Activated naive CD4-positive, alpha-beta T cell treated with anti-CD3 and anti-CD28 coated beads, Interleukin-2, amount 10 ng/mL, durations not matched to agents 7 days and 5 days (primary cell): ENCODE data around the gene MBTD1.
"Not testable (repeated sequence)": the region's sequence is repeated elsewhere in the genome, so short reads cannot be mapped to it uniquely, and the experiment has no call there.

Experiments
- CTCF ChIA-PET: fragments of 350-600 bp; sonication (Branson Sonifier 250); formaldehyde crosslinking; loops from one replicate; lab custom pipeline; 2021; ENCODE audit warnings: antibody characterized with exemption; lab: Charles Lee
- DNase-seq: peaks from one replicate; pipeline ENCODE4 v3.0.0-alpha.2; 2020
- H3K27ac Mint-ChIP-seq: one replicate; pipeline ENCODE4 v1.8.0; 2021; ENCODE audit warnings: mild to moderate bottlenecking, moderate library complexity, mixed read lengths
- H3K27me3 Mint-ChIP-seq: one replicate; pipeline ENCODE4 v1.8.0; 2021; ENCODE audit warnings: mild to moderate bottlenecking, mixed read lengths
- H3K36me3 Mint-ChIP-seq: one replicate; pipeline ENCODE4 v1.8.0; 2021; ENCODE audit warnings: mixed read lengths
- H3K4me1 Mint-ChIP-seq: one replicate; pipeline ENCODE4 v1.8.0; 2021; ENCODE audit warnings: mixed read lengths
- H3K4me3 Mint-ChIP-seq: one replicate; pipeline ENCODE4 v1.8.0; 2021; ENCODE audit warnings: mild to moderate bottlenecking, moderate library complexity, mixed read lengths
- H3K9me3 Mint-ChIP-seq: one replicate; pipeline ENCODE4 v1.8.0; 2021; ENCODE audit warnings: mixed read lengths

MBTD1 gene

DNA sequence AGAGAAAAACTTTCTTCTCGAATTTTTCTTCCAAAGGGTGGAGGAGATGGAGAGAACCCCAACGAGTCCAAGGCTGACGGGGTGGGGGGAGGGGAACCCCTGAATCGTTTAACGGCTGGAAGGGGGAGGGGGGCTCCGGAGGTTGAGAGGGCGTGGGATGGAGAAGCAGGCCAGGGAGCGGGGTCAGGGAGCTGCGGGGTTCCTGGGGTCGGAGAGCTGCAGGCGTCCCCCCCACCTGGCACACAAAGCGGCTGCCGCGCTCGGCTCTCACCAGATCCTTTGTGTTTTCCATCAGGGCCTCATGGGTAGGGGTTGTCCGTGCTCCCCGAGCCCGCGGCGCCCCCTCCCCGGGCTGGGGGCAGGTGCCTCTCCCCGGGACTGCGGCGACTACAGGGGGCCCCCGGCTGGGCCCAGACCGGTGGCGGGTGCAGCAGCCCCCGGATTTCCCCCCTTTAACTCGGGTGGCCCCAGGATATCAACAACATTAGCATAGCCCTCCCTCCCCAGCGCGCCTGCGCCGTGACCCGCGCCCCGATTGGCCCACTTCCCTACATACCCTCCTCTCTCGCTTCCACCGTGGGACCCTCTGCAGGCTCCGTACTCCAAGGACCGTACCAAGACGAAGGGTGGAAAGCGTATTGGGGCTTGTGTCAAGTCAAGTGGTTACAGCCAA, at the start of gene MBTD1:
TSS of gene MBTD1 (minus strand) at position 486 of the 673 bp plus-strand sequence. CDS start 34,888 bp downstream, outside the sequence.
- peak within 1 kb of the TSS; percentile 97 for H3K27ac Mint-ChIP-seq
- no peaks in the 10 kb centered on the region for H3K27me3 Mint-ChIP-seq
- peak within 1 kb of the TSS; percentile 86 for H3K4me3 Mint-ChIP-seq
- DNase-seq, result peak; percentile 98
- CTCF ChIA-PET, result no interaction called here
- H3K9me3 Mint-ChIP-seq, result no peaks in the 10 kb centered on the region
- H3K36me3 Mint-ChIP-seq, result peaks cover 38% of the 10 kb centered on the region
- peaks cover 60% of the 10 kb centered on the region for H3K4me1 Mint-ChIP-seq

DNA sequence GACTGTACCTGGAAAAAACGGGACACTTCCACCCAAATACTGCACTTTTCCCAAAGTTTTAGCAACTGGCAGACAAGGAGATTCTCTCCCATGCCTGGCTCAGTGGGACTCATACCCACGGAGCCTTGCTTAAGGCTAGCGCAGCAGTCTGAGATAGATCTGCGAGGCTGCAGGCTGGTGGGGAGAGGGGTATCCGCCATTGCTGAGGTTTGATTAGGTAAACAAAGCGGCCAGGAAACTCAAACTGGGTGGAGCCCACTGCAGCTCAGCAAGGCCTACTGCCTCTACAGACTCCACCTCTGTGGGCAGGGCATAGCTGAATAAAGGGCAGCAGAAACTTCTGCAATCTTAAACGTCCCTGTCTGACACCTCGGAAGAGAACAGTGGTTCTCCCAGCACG, 45.3 kb upstream of the MBTD1 start:
- Mint-ChIP-seq H3K27me3 (peaks cover 10% of the 10 kb centered on the region), H3K9me3 (peaks cover 15% of the 10 kb centered on the region), H3K36me3 (peaks cover 1% of the 10 kb centered on the region), H3K4me3 (no peak overlapping the region), H3K4me1 (no peaks in the 10 kb centered on the region), H3K27ac (no peak overlapping the region)
- no peak for DNase-seq
- CTCF ChIA-PET, result no interaction called here

DNA sequence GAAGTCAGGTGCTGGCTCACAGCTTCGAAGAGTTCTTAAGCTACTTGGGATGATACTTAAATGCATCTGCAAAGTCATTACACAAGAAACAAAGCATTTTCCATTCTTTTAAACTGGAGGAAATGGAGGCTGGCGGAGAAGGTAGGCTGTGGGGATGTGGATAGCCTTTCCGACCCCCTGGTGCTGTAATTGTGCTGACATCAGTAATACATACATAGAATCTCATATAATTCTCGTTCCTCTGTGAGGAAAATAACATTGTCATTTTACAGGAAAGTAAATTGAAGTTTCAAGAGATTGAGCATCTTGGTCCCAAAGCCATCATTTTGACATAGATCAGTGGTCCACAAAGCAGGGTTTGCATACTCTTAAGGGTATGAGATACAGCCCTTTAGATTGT, 40.0 kb upstream of the MBTD1 start:
- Mint-ChIP-seq H3K27me3 (peaks cover 1% of the 10 kb centered on the region), H3K9me3 (peaks cover 1% of the 10 kb centered on the region), H3K4me3 (no peak overlapping the region), H3K36me3 (peaks cover 24% of the 10 kb centered on the region), H3K4me1 (no peaks in the 10 kb centered on the region), H3K27ac (no peak overlapping the region)
- CTCF ChIA-PET, result interaction anchor here (1.1 to 3.0 kb wide), 4 partner anchors 10 to 224 kb away, joined by 3 to 22 read pairs (median 4); no protein-coding TSS in a partner anchor
- DNase-seq, result no peak

DNA sequence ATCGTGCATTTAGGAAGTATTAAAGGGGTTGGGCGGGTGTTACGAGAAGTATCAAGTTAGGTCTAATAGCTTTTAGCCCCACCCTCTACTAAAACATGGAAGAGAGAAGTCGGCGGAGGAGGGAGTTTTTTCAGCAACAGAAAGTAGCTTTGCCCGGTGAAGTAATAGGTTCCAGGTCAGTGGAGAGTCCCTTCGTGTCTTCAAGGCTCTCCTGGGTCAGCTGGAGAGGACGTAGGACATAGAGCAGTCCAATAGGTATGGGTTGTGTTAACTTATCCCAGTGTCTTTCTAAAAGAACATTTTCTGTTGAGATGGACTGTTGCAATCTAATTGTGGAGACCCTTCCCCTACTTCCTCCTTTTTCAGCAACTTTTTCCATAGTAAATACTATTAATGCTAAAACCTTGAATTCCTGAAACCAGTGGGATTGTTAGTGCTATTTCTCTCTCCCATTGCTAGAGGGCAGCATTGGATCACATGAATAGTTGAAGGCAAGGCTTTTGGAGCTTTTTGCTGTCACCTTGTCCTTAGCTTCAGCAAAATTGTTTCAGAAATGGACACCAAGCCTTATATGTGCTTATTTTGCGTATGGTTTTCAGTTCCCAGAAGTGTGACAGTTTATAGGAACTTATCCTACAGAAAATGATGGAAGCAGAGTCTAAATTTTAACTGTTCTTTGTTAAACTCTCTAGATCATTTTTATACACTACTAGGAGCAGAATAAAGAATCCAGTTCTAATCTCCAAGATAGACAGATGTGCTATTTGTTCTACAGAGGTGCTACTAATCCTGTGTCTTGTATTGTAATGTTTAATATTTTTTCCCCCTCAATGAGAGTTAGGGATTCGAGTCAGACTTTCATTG, 38.9 kb upstream of the MBTD1 start:
- Mint-ChIP-seq H3K9me3 (no peaks in the 10 kb centered on the region), H3K4me3 (no peak overlapping the region), H3K36me3 (peaks cover 32% of the 10 kb centered on the region), H3K4me1 (no peaks in the 10 kb centered on the region), H3K27me3 (no peaks in the 10 kb centered on the region), H3K27ac (no peak overlapping the region)
- no peak for DNase-seq
- CTCF ChIA-PET, result interaction anchor here (0.9 to 3.0 kb wide), 11 partner anchors 9 to 342 kb away, joined by 3 to 22 read pairs (median 4); no protein-coding TSS in a partner anchor

DNA sequence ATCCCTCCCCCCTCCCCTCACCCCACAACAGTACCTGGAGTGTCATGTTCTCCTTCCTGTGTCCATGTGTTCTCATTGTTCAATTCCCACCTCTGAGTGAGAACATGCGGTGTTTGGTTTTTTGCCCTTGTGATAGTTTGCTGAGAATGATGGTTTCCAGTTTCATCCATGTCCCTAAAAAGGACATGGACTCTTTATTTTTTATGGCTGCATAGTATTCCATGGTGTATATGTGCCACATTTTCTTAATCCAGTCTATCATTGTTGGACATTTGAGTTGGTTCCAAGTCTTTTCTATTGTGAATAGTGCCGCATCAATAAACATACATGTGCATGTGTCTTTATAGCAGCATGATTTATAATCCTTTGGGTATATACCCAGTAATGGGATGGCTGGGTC, 34.5 kb upstream of the MBTD1 start:
- CTCF ChIA-PET, result not testable (repeated sequence)

DNA sequence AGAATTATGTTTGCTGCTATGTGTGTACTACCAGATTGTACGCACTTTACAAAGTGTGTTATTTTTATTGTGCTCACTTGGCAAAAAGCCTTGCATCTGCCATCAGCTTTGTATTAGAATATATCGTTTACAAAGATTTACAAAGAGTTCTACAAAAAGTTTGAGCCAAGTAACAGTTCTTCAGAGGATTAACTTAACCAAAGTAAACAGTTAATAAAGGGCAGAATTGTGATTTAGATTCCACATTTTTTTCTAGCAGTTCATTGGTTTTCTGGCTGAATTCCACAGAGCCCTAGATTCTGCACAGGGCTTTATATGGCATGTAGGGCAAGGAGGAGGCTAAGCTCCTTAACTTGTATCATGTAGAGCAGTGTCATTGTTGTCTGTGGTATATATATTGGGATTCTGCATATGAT, 29.9 kb upstream of the MBTD1 start:
- Mint-ChIP-seq H3K4me1 (peaks cover 4% of the 10 kb centered on the region), H3K27me3 (no peaks in the 10 kb centered on the region), H3K4me3 (no peak overlapping the region), H3K36me3 (peaks cover 53% of the 10 kb centered on the region), H3K9me3 (no peaks in the 10 kb centered on the region), H3K27ac (no peak overlapping the region)
- no peak for DNase-seq
- CTCF ChIA-PET, result interaction anchor here (0.6 to 1.2 kb wide), 2 partner anchors 9 to 82 kb away, joined by 3 to 4 read pairs; no protein-coding TSS in a partner anchor

More for the DNA sequence above, 34.5 kb upstream of the MBTD1 start:
- not testable (repeated sequence) for H3K27me3 Mint-ChIP-seq, H3K27ac Mint-ChIP-seq, H3K4me1 Mint-ChIP-seq, H3K4me3 Mint-ChIP-seq, DNase-seq, H3K9me3 Mint-ChIP-seq
- H3K36me3 Mint-ChIP-seq, result peaks cover 60% of the 10 kb centered on the region

DNA sequence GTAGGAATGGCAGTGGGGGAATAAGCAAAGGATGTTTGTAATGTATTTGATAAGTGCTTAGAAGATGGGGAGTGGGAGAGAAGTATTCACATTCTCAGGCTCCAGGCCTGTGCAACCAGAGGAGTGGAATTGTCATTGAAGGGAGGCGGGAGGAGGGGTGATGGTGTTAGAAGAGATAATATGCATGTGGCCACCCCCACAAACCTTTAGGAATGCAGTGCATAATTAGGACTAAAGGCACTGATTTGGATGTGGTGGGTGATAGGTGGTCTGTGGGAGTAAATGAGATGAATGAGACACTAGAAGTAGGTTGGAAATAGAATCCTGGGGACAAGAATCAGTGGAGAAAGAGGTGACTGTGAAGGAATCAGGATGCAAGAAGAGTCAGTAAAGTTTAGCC, 27.6 kb upstream of the MBTD1 start:
- peaks cover 4% of the 10 kb centered on the region for H3K4me1 Mint-ChIP-seq
- no peak overlapping the region for H3K27ac Mint-ChIP-seq
- peaks cover 41% of the 10 kb centered on the region for H3K36me3 Mint-ChIP-seq
- CTCF ChIA-PET, result interaction anchor here (4.9 kb wide), 1 partner anchor 11 kb away, joined by 22 read pairs; no protein-coding TSS in a partner anchor
- no peak overlapping the region for H3K4me3 Mint-ChIP-seq
- no peaks in the 10 kb centered on the region for H3K27me3 Mint-ChIP-seq
- no peak for DNase-seq
- no peaks in the 10 kb centered on the region for H3K9me3 Mint-ChIP-seq

DNA sequence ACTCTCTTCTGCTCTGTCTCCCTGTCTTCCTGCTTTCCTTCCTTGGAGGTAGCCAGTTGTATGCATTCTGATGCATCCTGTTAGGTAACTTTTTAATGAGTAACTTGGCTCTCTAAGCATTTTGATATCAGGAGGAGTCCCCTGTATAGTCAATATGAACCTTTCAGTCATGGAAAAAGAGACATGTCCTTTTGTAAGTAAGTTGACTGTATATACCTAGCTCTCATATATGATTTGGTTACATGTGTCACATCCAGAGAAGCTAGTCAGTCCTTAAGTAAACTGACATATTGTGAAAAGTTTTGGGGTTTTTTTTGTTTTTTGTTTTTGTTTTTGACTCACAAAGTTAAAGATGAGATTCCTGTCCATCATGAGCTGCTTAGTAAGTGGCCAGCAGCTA, 19.3 kb upstream of the MBTD1 start:
- Mint-ChIP-seq H3K36me3 (peaks cover 52% of the 10 kb centered on the region), H3K27me3 (no peaks in the 10 kb centered on the region), H3K9me3 (no peaks in the 10 kb centered on the region), H3K4me3 (no peak overlapping the region), H3K4me1 (no peaks in the 10 kb centered on the region), H3K27ac (no peak overlapping the region)
- DNase-seq, result no peak
- CTCF ChIA-PET, result no interaction called here

DNA sequence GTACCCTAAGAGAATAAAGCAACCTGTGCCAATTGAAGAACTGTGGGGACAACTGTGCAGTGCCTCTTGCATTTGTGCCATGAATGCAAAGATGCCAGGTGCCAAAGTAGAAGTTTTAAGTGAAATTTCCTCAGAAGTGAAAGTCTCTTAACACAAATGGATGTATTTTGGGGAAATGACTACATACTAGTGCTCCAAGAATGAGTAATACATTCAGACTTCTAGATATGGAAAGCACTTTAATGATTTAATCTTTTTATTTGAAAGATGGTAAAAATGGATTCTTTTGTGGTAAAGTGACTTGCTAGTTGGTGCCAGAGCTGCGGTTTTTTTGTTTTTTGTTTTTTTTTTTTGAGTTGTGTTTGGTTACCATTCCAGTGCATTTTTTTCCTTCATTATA, 15.5 kb upstream of the MBTD1 start:
- DNase-seq, result no peak
- H3K27me3 Mint-ChIP-seq, result no peaks in the 10 kb centered on the region
- H3K27ac Mint-ChIP-seq, result no peak overlapping the region
- H3K9me3 Mint-ChIP-seq, result no peaks in the 10 kb centered on the region
- H3K4me3 Mint-ChIP-seq, result no peak overlapping the region
- H3K36me3 Mint-ChIP-seq, result peaks cover 59% of the 10 kb centered on the region
- peaks cover 2% of the 10 kb centered on the region for H3K4me1 Mint-ChIP-seq
- CTCF ChIA-PET, result no interaction called here

DNA sequence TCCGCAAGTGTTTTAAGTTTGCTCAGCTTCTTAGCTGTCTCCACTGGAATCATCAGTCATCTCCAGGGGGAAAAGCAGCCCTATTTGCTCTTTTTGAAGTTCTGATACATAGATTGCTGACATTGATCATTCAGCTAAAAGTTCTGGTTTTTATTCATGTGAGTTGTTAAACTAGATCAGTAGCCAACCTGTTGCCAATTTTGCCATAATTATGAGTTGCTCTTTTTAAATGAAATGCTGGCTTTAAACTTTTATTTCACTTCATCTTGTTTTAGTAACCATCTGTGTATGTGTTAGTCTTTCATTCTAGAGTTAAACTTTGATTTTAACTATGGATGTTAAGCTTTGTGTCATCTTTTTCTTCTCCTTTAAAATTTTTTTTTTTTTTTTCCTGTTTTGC, 13.0 kb upstream of the MBTD1 start:
- no peak for DNase-seq
- H3K4me3 Mint-ChIP-seq, result no peak overlapping the region
- CTCF ChIA-PET, result interaction anchor here (1.1 kb wide), 1 partner anchor 26 kb away, joined by 4 read pairs; no protein-coding TSS in a partner anchor
- no peak overlapping the region for H3K27ac Mint-ChIP-seq
- H3K27me3 Mint-ChIP-seq, result no peaks in the 10 kb centered on the region
- H3K36me3 Mint-ChIP-seq, result peaks cover 57% of the 10 kb centered on the region
- peaks cover 6% of the 10 kb centered on the region for H3K4me1 Mint-ChIP-seq
- no peaks in the 10 kb centered on the region for H3K9me3 Mint-ChIP-seq

DNA sequence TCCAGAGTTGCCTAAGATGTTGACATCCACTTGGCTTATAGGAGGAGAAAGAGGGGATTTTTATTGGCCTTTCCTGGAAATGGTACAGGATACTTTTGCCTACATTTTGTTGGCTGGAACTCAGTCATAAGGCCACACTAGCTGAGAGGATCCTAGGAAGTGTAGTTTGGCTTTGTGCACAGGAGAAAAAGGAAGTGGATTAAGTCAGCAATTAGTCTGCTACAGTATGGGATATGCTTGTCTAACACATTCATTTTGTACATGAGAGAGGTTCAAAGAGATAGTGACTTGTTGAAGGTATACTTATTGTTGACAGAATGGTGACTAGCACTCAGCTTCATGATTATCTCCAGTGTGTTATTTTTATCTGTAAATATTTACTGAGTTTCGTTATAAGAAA, 10.8 kb upstream of the MBTD1 start:
- Mint-ChIP-seq H3K4me1 (peaks cover 9% of the 10 kb centered on the region), H3K36me3 (peaks cover 55% of the 10 kb centered on the region), H3K27ac (peak overlapping the region; percentile 1), H3K4me3 (no peak overlapping the region), H3K9me3 (no peaks in the 10 kb centered on the region), H3K27me3 (no peaks in the 10 kb centered on the region)
- DNase-seq, result no peak
- CTCF ChIA-PET, result no interaction called here

DNA sequence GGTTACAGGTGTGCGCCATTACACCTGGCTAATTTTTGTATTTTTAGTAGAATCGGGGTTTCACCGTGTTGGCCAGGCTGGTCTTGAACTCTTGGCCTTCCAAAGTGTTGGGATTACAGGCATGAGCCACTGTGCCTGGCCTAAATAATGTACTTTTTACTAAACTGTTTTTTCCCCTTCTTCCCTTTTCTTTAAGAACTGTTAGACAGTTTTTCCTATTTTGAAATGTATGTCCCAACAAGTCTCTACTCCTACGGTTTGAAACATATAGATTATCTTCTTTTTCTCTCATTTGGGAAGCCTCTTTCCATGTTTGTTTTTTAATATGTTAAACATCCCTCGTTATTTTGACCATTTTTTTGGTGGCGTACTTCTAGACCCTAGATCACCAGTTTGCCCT, 10.1 kb upstream of the MBTD1 start:
- CTCF ChIA-PET, result interaction anchor here (1.0 kb wide), 1 partner anchor 117 kb away, joined by 5 read pairs; the partner anchor contains the start of gene NME1
- Mint-ChIP-seq H3K27ac (peak overlapping the region; percentile 19), H3K36me3 (peaks cover 54% of the 10 kb centered on the region)

DNA sequence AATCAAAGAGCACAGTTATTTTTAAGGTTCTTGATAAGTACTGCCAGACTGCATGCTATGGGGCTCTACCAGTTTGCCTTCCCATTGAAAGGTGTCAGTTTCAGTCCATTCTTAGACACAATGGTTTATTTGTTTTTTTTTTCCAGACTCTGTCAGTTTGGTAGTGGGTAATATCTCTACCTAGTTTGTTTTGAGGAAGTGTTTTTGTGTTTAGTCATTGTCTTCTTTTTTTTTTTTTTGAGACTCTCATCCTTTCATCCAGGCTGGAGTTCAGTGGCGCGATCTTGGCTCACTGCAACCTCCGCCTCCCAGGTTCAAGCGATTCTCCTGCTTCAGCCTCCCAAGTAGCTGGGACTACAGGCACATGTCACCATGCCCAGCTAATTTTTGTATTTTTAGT, 4.6 kb upstream of the MBTD1 start:
- H3K9me3 Mint-ChIP-seq, CTCF ChIA-PET, H3K4me3 Mint-ChIP-seq, DNase-seq, H3K27me3 Mint-ChIP-seq, H3K27ac Mint-ChIP-seq: not testable (repeated sequence)
- Mint-ChIP-seq H3K4me1 (peaks cover 28% of the 10 kb centered on the region), H3K36me3 (peaks cover 43% of the 10 kb centered on the region)

More for the DNA sequence above, 10.1 kb upstream of the MBTD1 start:
- H3K9me3 Mint-ChIP-seq, result no peaks in the 10 kb centered on the region
- H3K4me1 Mint-ChIP-seq, result peaks cover 9% of the 10 kb centered on the region
- DNase-seq, result no peak
- H3K27me3 Mint-ChIP-seq, result no peaks in the 10 kb centered on the region
- H3K4me3 Mint-ChIP-seq, result no peak overlapping the region

DNA sequence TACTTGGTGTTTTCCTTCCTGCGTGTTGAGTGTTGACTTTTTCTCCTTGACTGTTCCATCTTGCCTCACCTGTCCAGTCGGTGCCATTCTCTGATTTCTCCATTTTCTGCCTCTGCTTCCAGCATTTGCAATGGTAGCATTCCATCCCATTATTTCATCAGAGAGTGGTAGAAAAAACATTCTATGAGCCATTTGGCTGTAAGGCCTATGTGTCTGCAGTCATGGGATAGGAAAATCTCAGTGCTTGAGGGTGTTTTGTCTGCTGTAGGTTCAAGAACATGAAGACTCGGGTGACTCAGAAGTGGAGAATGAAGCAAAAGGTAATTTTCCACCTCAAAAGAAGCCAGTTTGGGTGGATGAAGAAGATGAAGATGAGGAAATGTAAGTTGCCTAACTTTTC, 3.2 kb upstream of the MBTD1 start:
- CTCF ChIA-PET, result no interaction called here
- Mint-ChIP-seq H3K9me3 (no peaks in the 10 kb centered on the region), H3K36me3 (peaks cover 38% of the 10 kb centered on the region), H3K4me3 (no peak overlapping the region), H3K27me3 (no peaks in the 10 kb centered on the region), H3K27ac (no peak overlapping the region), H3K4me1 (peaks cover 41% of the 10 kb centered on the region)
- DNase-seq, result no peak
